ENCODE measurements around the gene LPAR5. TPM values are rescaled to one million over a fixed set of nuclear protein-coding genes. Genes with fewer than 3 reads are reported as not detected.
"Not testable (repeated sequence)": the region's sequence is repeated elsewhere in the genome, so short reads cannot be mapped to it uniquely, and the experiment has no call there.

The LPAR5 gene
- total RNA-seq, 1 donor from 2014 or later = not detected

DNA sequence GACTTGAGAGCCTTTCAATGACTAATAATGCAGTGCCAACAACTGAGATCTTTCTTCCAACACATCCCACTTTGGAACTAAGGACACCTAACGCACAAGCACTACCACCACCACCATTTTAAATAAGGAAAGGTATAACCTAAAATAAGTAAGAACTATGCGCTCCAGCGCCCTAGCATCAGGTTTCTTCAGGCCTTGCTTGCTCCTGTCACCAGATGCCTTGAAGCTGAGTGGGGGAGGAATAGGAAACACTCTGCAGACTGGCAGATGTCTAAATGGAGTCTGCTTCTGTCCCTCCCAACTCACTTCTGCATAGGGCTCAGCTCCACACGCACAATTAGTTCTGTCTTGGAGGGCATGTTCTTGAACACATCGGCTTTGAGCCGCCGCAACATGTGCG is 43.7 kb downstream of the LPAR5 start:
- Mint-ChIP-seq H3K4me3 (ENCODE audit: low read depth) (no peak overlapping the region), H3K27me3 (no peaks in the 10 kb centered on the region), H3K27ac (no peak overlapping the region), H3K4me1 (ENCODE audit: low read depth) (no peaks in the 10 kb centered on the region), H3K36me3 (ENCODE audit: insufficient read depth) (peaks cover 65% of the 10 kb centered on the region), H3K9me3 (ENCODE audit: low read depth) (no peaks in the 10 kb centered on the region)
- no peak for DNase-seq (ENCODE audit: low spot score, unreplicated experiment)
- TF ChIP-seq, protein P1, sequence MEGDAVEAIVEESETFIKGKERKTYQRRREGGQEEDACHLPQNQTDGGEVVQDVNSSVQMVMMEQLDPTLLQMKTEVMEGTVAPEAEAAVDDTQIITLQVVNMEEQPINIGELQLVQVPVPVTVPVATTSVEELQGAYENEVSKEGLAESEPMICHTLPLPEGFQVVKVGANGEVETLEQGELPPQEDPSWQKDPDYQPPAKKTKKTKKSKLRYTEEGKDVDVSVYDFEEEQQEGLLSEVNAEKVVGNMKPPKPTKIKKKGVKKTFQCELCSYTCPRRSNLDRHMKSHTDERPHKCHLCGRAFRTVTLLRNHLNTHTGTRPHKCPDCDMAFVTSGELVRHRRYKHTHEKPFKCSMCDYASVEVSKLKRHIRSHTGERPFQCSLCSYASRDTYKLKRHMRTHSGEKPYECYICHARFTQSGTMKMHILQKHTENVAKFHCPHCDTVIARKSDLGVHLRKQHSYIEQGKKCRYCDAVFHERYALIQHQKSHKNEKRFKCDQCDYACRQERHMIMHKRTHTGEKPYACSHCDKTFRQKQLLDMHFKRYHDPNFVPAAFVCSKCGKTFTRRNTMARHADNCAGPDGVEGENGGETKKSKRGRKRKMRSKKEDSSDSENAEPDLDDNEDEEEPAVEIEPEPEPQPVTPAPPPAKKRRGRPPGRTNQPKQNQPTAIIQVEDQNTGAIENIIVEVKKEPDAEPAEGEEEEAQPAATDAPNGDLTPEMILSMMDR (IDR thresholded peaks at IDR 0.05; ENCODE audit: unreplicated experiment) = no peak

DNA sequence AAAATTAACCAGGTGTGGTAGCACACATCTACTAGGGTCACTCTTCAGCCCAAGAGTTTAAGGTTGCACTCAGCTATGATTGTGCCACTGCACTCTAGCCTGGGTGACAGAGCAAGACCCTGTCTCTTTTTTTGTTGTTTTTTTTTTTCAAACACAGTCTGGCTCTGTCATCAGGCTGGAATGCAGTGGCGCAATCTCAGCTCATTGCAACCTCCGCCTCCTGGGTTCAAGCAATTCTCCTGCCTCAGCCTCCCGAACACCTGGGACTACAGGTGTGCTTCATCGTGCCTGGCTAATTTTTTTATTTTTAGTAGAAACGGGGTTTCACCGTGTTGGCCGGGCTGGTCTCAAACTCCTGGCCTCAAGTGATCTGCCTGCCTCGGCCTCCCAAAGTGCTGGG is 49.2 kb downstream of the LPAR5 start:
- peaks cover 44% of the 10 kb centered on the region for H3K36me3 Mint-ChIP-seq (ENCODE audit: insufficient read depth)
- not testable (repeated sequence) for H3K4me3 Mint-ChIP-seq (ENCODE audit: low read depth); H3K9me3 Mint-ChIP-seq (ENCODE audit: low read depth); H3K27ac Mint-ChIP-seq; H3K27me3 Mint-ChIP-seq; DNase-seq (ENCODE audit: low spot score, unreplicated experiment); H3K4me1 Mint-ChIP-seq (ENCODE audit: low read depth)

DNA sequence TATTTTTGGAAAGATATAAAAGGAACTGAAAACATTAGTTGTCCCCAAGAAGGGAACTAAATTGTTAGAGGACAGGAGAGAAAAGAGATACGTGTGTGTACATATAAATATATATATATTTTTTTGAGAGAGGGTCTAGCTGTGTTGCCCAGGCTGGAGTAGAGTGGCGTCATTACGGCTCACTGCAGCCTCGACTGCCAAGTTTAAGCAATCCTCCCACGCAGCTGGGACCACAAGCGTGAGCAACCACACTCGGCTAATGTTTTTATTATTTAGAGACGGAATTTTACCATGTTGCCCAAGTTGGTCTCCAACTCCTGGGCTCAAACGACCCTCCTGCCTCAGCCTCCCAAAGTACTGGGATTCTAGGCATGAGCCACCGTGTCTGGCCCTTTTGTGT is 51.5 kb downstream of the LPAR5 start:
- Mint-ChIP-seq H3K9me3 (ENCODE audit: low read depth) (no peaks in the 10 kb centered on the region), H3K4me1 (ENCODE audit: low read depth) (no peaks in the 10 kb centered on the region), H3K36me3 (ENCODE audit: insufficient read depth) (peaks cover 43% of the 10 kb centered on the region), H3K4me3 (ENCODE audit: low read depth) (no peak overlapping the region), H3K27ac (no peak overlapping the region), H3K27me3 (no peaks in the 10 kb centered on the region)
- no peak for DNase-seq (ENCODE audit: low spot score, unreplicated experiment)
- TF ChIP-seq, protein P1 (IDR thresholded peaks at IDR 0.05; ENCODE audit: unreplicated experiment) = no peak

DNA sequence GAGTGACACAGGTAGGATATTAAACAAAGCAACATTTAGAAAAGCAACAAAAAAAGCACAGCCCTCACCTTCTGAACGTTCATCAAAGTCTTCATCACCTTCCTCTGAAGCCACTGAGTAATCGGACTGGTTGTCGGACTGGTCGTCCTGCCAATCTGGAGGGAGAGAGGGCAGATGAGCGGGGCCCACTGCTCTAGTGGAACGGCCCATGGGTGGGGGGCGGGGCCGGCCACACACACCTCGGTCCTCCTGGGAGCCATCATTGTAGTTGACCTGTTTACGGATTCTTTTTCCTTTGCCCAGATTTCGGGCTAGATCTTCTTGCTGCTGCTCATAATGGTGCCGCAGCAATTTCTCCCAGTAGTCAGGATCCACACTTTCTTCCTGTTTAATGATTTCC is 52.8 kb downstream of the LPAR5 start:
- TF ChIP-seq, protein P1 (IDR thresholded peaks at IDR 0.05; ENCODE audit: unreplicated experiment) = no peak
- Mint-ChIP-seq H3K4me3 (ENCODE audit: low read depth) (no peak overlapping the region), H3K4me1 (ENCODE audit: low read depth) (no peaks in the 10 kb centered on the region), H3K9me3 (ENCODE audit: low read depth) (no peaks in the 10 kb centered on the region), H3K27ac (no peak overlapping the region), H3K36me3 (ENCODE audit: insufficient read depth) (peaks cover 47% of the 10 kb centered on the region), H3K27me3 (no peaks in the 10 kb centered on the region)
- no peak for DNase-seq (ENCODE audit: low spot score, unreplicated experiment)

DNA sequence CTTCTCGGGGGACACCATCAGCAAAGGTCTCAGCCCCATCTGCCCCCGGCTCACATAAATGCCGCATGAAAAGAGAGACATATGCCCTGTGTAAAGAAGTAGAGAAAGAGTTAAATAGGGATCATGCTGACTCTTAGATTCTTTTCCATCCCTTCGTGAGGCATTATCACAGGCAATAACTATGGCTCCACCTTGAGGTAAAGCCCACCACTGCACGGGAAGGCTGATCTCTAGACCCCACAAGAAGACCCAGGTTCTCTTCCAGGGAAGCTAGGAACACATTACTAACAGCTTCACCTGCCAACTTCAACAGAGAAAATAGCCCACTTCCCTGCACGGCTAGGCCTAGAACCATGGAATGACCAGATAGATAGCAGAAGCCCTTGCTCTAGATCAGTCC is 53.6 kb downstream of the LPAR5 start:
- peaks cover 46% of the 10 kb centered on the region for H3K36me3 Mint-ChIP-seq (ENCODE audit: insufficient read depth)

DNA sequence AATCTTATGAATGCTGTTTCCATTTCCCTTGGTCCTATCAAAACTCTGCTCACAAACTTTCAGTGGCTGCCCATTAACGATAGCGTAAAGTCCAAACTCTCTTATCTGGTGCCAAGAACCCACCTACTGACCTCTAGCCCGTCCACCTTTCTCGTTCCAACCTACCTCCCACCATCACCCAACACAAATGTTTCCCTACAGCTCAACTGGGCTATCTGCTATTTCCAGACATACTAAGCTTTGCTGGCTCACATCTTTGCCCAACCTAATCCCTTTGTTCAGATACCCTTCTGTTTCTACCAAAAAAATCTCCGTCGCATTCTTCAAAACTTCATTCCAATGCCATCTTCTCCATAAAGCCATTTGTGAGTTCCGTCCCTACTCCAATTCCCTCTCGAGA is 60.1 kb downstream of the LPAR5 start:
- peaks cover 52% of the 10 kb centered on the region for H3K36me3 Mint-ChIP-seq (ENCODE audit: insufficient read depth)
- H3K4me1 Mint-ChIP-seq (ENCODE audit: low read depth) = no peaks in the 10 kb centered on the region
- no peak overlapping the region for H3K4me3 Mint-ChIP-seq (ENCODE audit: low read depth)
- H3K27ac Mint-ChIP-seq = no peak overlapping the region
- TF ChIP-seq, protein P1 (IDR thresholded peaks at IDR 0.05; ENCODE audit: unreplicated experiment) = no peak
- H3K27me3 Mint-ChIP-seq = no peaks in the 10 kb centered on the region
- no peaks in the 10 kb centered on the region for H3K9me3 Mint-ChIP-seq (ENCODE audit: low read depth)
- DNase-seq (ENCODE audit: low spot score, unreplicated experiment) = no peak

More for the DNA sequence above, 53.6 kb downstream of the LPAR5 start:
- Mint-ChIP-seq H3K9me3 (ENCODE audit: low read depth) (no peaks in the 10 kb centered on the region), H3K4me3 (ENCODE audit: low read depth) (no peak overlapping the region), H3K4me1 (ENCODE audit: low read depth) (no peaks in the 10 kb centered on the region), H3K27ac (no peak overlapping the region), H3K27me3 (no peaks in the 10 kb centered on the region)
- DNase-seq (ENCODE audit: low spot score, unreplicated experiment) = no peak
- TF ChIP-seq, protein P1 (IDR thresholded peaks at IDR 0.05; ENCODE audit: unreplicated experiment) = peak; percentile 45

Measured in progenitor cell of endocrine pancreas (in vitro differentiated cells).